A673 (cell line): ENCODE data around the gene CBLB. TPM values are rescaled to one million over a fixed set of nuclear protein-coding genes. Genes with fewer than 3 reads are reported as not detected.

ENCODE experiments used
- BruUV-seq: library from RNA; stranded (reverse); fragments of 400-500 nt; replicated peaks from 2 replicates; lab custom pipeline; 2021; lab: Mats Ljungman, UMichigan
- CTCF ChIA-PET: fragments of 300-600 bp; sonication (Branson Sonifier 250); formaldehyde crosslinking; loops from one replicate; lab custom pipeline; 2022; ENCODE audit warnings: antibody characterized with exemption; lab: Charles Lee
- POLR2A ChIA-PET: fragments of 300-600 bp; sonication (Branson Sonifier 250); formaldehyde crosslinking; loops from one replicate; lab custom pipeline; 2022; ENCODE audit warnings: antibody characterized with exemption; ENCODE audit not compliant: low non-redundant PET; lab: Charles Lee
- DNase-seq: peaks from one replicate; pipeline ENCODE4 v3.0.0-alpha.2; 2015; ENCODE audit warnings: low spot score
- H3K27ac ChIP-seq: fragments of 200-600 bp; sonication (generic); 2 replicates; pipeline ENCODE4 v1.5.1; 2016; ENCODE audit warnings: mixed run types, low read depth, mild to moderate bottlenecking, mixed read lengths, antibody characterized with exemption, low read length; ENCODE audit not compliant: poor library complexity, severe bottlenecking
- H3K27me3 ChIP-seq: fragments of 200-600 bp; sonication (generic); replicated peaks from 2 replicates; pipeline ENCODE4 v1.6.1; 2017; ENCODE audit warnings: mixed run types, low read depth, mild to moderate bottlenecking, mixed read lengths, antibody characterized with exemption, low read length; ENCODE audit not compliant: insufficient read depth, poor library complexity
- H3K36me3 ChIP-seq: fragments of 200-600 bp; sonication (generic); 2 replicates; pipeline ENCODE4 v1.6.1; 2016; ENCODE audit warnings: mixed run types, mild to moderate bottlenecking, mixed read lengths, antibody characterized with exemption, low read length; ENCODE audit not compliant: insufficient read depth, poor library complexity, severe bottlenecking
- H3K4me1 ChIP-seq: fragments of 200-600 bp; sonication (generic); 2 replicates; pipeline ENCODE4 v1.6.1; 2017; ENCODE audit warnings: mixed run types, mild to moderate bottlenecking, mixed read lengths, antibody characterized with exemption, low read length; ENCODE audit not compliant: insufficient read depth, poor library complexity, severe bottlenecking
- H3K4me3 ChIP-seq: fragments of 200-600 bp; sonication (generic); 2 replicates; pipeline ENCODE4 v1.5.1; 2016; ENCODE audit warnings: low read depth, mixed run types, mild to moderate bottlenecking, mixed read lengths, low read length; ENCODE audit not compliant: poor library complexity, severe bottlenecking
- H3K9me3 ChIP-seq: fragments of 200-600 bp; sonication (generic); 2 replicates; pipeline ENCODE4 v1.6.1; 2016; ENCODE audit warnings: mixed run types, low read depth, mild to moderate bottlenecking, mixed read lengths, antibody characterized with exemption, low read length; ENCODE audit not compliant: poor library complexity, severe bottlenecking
- CTCF ChIP-seq: fragments of 300-800, 200-600 bp; sonication (generic); conservative IDR thresholded peaks from 2 replicates; pipeline ENCODE4 v1.5.1; 2017; ENCODE audit warnings: low read depth, mild to moderate bottlenecking, antibody characterized with exemption, low read length, moderate library complexity, mixed read lengths
- EZH2 ChIP-seq: fragments of 200-600 bp; sonication (generic); IDR thresholded peaks from 2 replicates; pipeline ENCODE4 v1.6.1; 2017; ENCODE audit warnings: borderline replicate concordance, low read depth, mild to moderate bottlenecking, mixed read lengths, antibody characterized with exemption, low read length; ENCODE audit not compliant: poor library complexity, severe bottlenecking
- intact Hi-C: fragments of 100-400 bp; cut with micrococcal nuclease; formaldehyde crosslinking; loops from one replicate; pipeline ENCODE4 v1.10.0; 2022; ENCODE audit not compliant: unreplicated experiment
- total RNA-seq: library from RNA; stranded (reverse); gene quantifications from 2 replicates; pipeline ENCODE4 v1.2.3, GENCODE V29; 2021

CBLB gene
- total RNA-seq, 1 experiment from 2014 or later: 23.3 TPM

DNA sequence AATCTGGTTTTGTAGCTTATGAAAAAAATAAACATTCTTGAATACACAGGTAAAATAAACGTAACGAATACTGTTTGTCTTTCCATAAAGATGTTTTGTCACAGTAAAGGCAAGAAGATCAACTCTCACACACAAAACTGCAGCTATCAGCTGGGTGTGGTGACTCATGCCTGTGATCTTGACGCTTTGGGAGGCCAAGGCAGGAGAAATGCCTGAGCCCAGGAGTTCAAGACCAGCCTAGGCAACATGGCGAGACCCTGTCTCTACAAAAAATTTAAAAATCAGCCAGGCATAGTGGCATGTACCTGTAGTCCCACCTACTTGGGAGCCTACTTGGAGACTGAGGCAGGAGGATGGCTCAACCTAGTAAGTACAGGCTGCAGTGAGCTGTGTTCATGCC is 39.6 kb downstream of the CBLB start:
- Histone ChIP-seq H3K27me3 (no peaks in the 10 kb centered on the region), H3K4me3 (no peak overlapping the region), H3K4me1 (peaks cover 4% of the 10 kb centered on the region), H3K36me3 (no peaks in the 10 kb centered on the region), H3K27ac (no peak overlapping the region), H3K9me3 (no peaks in the 10 kb centered on the region)
- intact Hi-C loops: no loop called here
- CTCF ChIA-PET: no interaction called here
- POLR2A ChIA-PET: no interaction called here
- no peak for DNase-seq
- BruUV-seq: no TSS peak
- TF ChIP-seq CTCF (no peak), EZH2 (no peak)

DNA sequence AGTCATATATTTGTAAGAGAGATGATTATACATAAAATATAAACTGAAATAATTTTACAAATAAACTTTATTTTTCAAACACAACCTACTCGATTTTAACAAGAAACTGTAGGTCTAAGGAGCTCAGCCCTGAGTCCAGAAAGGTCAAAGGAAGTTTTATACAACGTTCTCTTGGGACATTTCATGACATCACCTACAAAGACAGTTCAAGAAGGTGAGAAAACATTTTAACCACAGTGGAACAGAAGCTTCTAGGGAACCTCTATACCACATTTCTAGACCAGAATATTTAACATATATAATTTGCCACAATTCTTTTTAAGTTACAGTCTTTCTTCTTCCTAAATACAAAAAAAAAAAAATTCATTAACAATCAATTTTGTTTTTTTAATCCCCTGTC is 40.1 kb downstream of the CBLB start:
- no peak for DNase-seq
- intact Hi-C loops: no loop called here
- H3K4me1 ChIP-seq: peaks cover 4% of the 10 kb centered on the region
- no peaks in the 10 kb centered on the region for H3K27me3 ChIP-seq
- no peaks in the 10 kb centered on the region for H3K9me3 ChIP-seq
- H3K4me3 ChIP-seq: no peak overlapping the region
- TF ChIP-seq CTCF (no peak), EZH2 (no peak)
- no peak overlapping the region for H3K27ac ChIP-seq
- ChIA-PET CTCF (no interaction called here), POLR2A (no interaction called here)
- BruUV-seq: no TSS peak
- H3K36me3 ChIP-seq: no peaks in the 10 kb centered on the region

DNA sequence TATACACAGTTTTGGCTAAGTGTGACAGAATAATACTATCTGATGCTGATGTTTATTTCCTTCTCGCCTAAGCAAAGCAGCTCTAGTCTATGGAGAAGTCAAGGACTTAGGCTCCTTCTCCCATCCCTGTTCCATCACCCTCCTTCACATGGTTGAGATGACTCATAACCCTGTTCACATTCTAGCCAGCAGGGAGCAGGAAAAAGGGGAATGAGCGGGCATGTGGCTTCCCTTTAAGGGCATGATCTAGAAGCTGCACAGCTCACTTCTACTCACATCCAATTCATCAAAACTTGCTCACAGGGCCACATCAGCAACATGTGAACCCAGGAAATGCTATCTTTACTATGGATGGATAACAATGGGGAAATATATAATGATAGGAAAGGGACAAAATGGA is 40.9 kb downstream of the CBLB start:
- Histone ChIP-seq H3K4me1 (peaks cover 4% of the 10 kb centered on the region), H3K27me3 (no peaks in the 10 kb centered on the region), H3K4me3 (no peak overlapping the region), H3K9me3 (no peaks in the 10 kb centered on the region), H3K36me3 (no peaks in the 10 kb centered on the region), H3K27ac (no peak overlapping the region)
- ChIA-PET CTCF (no interaction called here), POLR2A (no interaction called here)
- DNase-seq: peak; percentile 81
- intact Hi-C loops: no loop called here
- BruUV-seq: no TSS peak
- TF ChIP-seq CTCF (peak; percentile 23; the same call in 1 of the 2 replicates), EZH2 (no peak)
